Ovary (tissue), 9 donors: ENCODE results near the gene GPR158. TPM values are rescaled to one million over a fixed set of nuclear protein-coding genes. Genes with fewer than 3 reads are reported as not detected.

Experiments
- DNase-seq, 5 donors: peaks; one replicate each; pipeline ENCODE4 v3.0.0-alpha.2; 2019 to 2020
- H3K27ac ChIP-seq, 2 donors: fragments of 200-600 bp; one replicate each; pipeline versions ENCODE4 v1.5.1 to v1.8.0; 2019 to 2022
- H3K27me3 ChIP-seq: fragments of 200-600 bp; one replicate; pipeline ENCODE4 v1.8.0; 2022
- H3K36me3 ChIP-seq: fragments of 200-600 bp; sonication (generic); one replicate; pipeline ENCODE4 v1.5.1; 2019
- H3K4me1 ChIP-seq: one replicate; pipeline ENCODE4 v1.8.1; 2013; ENCODE audit warnings: mild to moderate bottlenecking, moderate library complexity; ENCODE audit not compliant: insufficient read depth
- H3K4me3 ChIP-seq: fragments of 200-600 bp; sonication (generic); one replicate; pipeline ENCODE4 v1.5.1; 2017
- H3K9me3 ChIP-seq, 2 donors: fragments of 200-600 bp in 1 of 2; sonication (generic) in 1 of 2; one replicate each; pipeline versions ENCODE4 v1.5.1 to v1.8.1; 2013 to 2019; ENCODE audit warnings: mild to moderate bottlenecking in 1 of 2, moderate library complexity in 1 of 2
- EP300 ChIP-seq: sonication (generic); formaldehyde crosslinking; IDR thresholded peaks from one replicate; pipeline ENCODE4 v1.6.1; 2017; ENCODE audit warnings: antibody characterized with exemption
- POLR2A ChIP-seq: fragments of 450-650 bp; IDR thresholded peaks from one replicate; pipeline ENCODE4 v1.6.1; 2017; ENCODE audit warnings: antibody characterized with exemption, mild to moderate bottlenecking, moderate library complexity
- WGBS, 3 donors: extraction: QIAGEN DNeasy Blood & Tissue Kit in 1 of 3; methylation state at CpG; one replicate each; pipeline versions ENCODE4 v1.1.5 to v1.1.7; 2013 to 2017; 5-methylcytosine and 5-hydroxymethylcytosine counted together
- intact Hi-C, 4 donors: fragments of 100-400 bp; cut with DNase I; formaldehyde crosslinking; loops; one replicate each; pipeline versions ENCODE4 v1.11.0 to v1.15.1; 2022 to 2023
- polyA plus RNA-seq, 2 donors: library from polyadenylated mRNA; stranded (reverse); fragments of 200-250 nt in 1 of 2; fragments of 350-450 nt in 1 of 2; fragmentation: Illumina TruSeq in 1 of 2; extraction: RNeasy Lipid Tissue Mini Kit (QIAGEN cat#74804) in 1 of 2; gene quantifications; one replicate each; pipeline ENCODE4 v1.2.3, GENCODE V29; 2013 to 2014
- total RNA-seq, 7 donors: library from RNA; depleted of rRNA in 2 of 7; stranded (reverse); fragments of >200 nt in 2 of 7; fragmentation: NEBNext Ultra II Directional in 3 of 7; extraction: Animal tissue kit (Norgen Biotek cat#: 25700) in 3 of 7; gene quantifications; one replicate each; pipeline versions ENCODE4 v1.1.0 to v1.2.4, GENCODE V29; 2016 to 2023
- TF ChIP-seq, protein P1 (sequence below), 3 donors: fragments of 450-650 bp in 2 of 3; fragments of 200-600 bp in 1 of 3; IDR thresholded peaks; one replicate each; pipeline versions ENCODE4 v1.5.1 to v1.8.0; 2016 to 2022; ENCODE audit warnings: antibody characterized with exemption in 3 of 3, mild to moderate bottlenecking in 1 of 3
- donor health status: DM: no; HTN: no; CAD: no; lungs with moderate emphysema.
- donor health status: DM: no; HTN: no; CAD: no.
- donor health status: Bipolar disorder and iron deficiency.
- donor health status: DM: yes; HTN: yes; CAD: no.
- donor health status: DM: no; HTN: no; CAD: no.
- donor health status: DM: yes; HTN: yes; CAD: no.

The GPR158 gene
- total and polyA plus RNA-seq, 9 donors, result 0.10 to 0.47 (median 0.17) TPM; not detected in 1

DNA sequence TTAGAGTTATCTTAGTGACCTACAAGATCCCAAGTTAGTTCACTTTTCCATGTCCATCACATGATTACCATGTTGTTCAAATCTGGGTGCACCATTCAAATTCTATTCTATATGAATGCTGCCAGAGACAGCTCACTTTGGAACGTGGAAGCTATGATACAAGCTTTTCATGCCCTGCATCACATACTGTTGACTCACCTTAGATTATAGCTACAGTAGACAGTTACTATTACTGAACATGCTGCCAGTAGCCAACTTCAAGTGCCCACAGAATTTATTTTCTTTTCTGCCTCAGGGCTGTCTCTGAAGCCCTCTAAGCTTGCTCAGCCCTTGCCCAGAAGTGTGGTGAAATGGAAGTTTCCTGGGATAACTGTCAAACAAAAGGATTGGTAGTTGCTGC lies 231.1 kb downstream of the GPR158 start:
- TF ChIP-seq POLR2A, result no peak
- TF ChIP-seq, protein P1, sequence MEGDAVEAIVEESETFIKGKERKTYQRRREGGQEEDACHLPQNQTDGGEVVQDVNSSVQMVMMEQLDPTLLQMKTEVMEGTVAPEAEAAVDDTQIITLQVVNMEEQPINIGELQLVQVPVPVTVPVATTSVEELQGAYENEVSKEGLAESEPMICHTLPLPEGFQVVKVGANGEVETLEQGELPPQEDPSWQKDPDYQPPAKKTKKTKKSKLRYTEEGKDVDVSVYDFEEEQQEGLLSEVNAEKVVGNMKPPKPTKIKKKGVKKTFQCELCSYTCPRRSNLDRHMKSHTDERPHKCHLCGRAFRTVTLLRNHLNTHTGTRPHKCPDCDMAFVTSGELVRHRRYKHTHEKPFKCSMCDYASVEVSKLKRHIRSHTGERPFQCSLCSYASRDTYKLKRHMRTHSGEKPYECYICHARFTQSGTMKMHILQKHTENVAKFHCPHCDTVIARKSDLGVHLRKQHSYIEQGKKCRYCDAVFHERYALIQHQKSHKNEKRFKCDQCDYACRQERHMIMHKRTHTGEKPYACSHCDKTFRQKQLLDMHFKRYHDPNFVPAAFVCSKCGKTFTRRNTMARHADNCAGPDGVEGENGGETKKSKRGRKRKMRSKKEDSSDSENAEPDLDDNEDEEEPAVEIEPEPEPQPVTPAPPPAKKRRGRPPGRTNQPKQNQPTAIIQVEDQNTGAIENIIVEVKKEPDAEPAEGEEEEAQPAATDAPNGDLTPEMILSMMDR (IDR thresholded peaks at IDR 0.05), result no peak
- TF ChIP-seq EP300, result no peak
- no peak for DNase-seq
- H3K36me3 ChIP-seq, result no peaks in the 10 kb centered on the region
- no peak overlapping the region for H3K4me3 ChIP-seq
- no peaks in the 10 kb centered on the region for H3K9me3 ChIP-seq
- WGBS, 3 donors, result 71 to 76% (median 74%) methylated on average over 1 of the region's 1 CpG
- H3K27me3 ChIP-seq, result no peaks in the 10 kb centered on the region
- intact Hi-C loops, result no loop called here
- no peak overlapping the region for H3K27ac ChIP-seq
- no peaks in the 10 kb centered on the region for H3K4me1 ChIP-seq

DNA sequence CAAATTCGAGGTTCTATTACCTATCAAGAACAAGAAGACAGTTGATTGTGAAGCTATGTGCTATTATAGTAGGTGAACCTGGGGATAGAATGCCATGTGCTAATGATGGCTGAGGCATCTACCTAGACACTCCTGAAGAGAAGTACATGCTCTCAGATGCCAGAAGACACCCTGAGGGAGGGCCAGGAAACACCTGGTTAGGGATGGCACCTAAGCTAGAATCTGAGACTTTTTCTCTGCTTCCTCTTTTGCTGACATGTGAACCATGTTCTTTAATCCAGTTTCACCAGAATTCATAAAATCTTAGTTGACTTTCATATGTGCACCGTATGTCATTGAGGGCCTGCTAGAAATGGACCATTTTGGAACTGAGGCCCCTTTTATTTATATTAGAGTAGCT lies 242.8 kb downstream of the GPR158 start:
- WGBS, 3 donors, result 63 to 69% (median 63%) methylated on average over 2 of the region's 2 CpGs
- intact Hi-C loops, result no loop called here
- no peak overlapping the region for H3K27ac ChIP-seq
- no peak overlapping the region for H3K4me3 ChIP-seq
- H3K9me3 ChIP-seq, result no peaks in the 10 kb centered on the region
- DNase-seq, result no peak
- no peaks in the 10 kb centered on the region for H3K4me1 ChIP-seq
- TF ChIP-seq, protein P1 (IDR thresholded peaks at IDR 0.05), result no peak
- TF ChIP-seq EP300, result no peak
- TF ChIP-seq POLR2A, result no peak
- H3K36me3 ChIP-seq, result no peaks in the 10 kb centered on the region
- no peaks in the 10 kb centered on the region for H3K27me3 ChIP-seq

DNA sequence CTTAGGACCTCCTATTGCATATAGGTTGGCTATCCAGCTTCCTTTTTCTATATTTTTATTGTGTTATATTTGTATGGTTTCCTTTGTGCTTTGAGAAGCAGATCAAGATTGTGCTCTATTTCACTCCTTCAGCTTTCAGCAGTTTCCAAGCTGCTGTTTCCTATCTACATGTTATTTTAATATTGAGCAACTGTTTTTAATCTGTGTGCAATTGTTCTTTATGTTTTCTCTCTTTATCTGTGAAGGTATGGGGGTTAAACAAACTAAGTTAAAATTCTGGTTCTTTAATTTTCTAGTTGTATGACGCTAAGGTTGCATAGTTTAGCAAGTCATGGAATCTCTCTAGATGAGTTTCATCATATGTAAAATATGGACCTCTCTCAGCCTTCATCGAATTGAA lies 251.0 kb downstream of the GPR158 start:
- intact Hi-C loops, result no loop called here
- Histone ChIP-seq H3K4me3 (no peak overlapping the region), H3K9me3 (no peaks in the 10 kb centered on the region), H3K36me3 (no peaks in the 10 kb centered on the region), H3K27me3 (no peaks in the 10 kb centered on the region), H3K27ac (no peak overlapping the region), H3K4me1 (no peaks in the 10 kb centered on the region)
- DNase-seq, result no peak
- 60 to 65% (median 63%) methylated on average over 2 of the region's 2 CpGs for WGBS, 3 donors
- TF ChIP-seq, protein P1 (IDR thresholded peaks at IDR 0.05), result no peak
- TF ChIP-seq POLR2A (no peak), EP300 (no peak)

DNA sequence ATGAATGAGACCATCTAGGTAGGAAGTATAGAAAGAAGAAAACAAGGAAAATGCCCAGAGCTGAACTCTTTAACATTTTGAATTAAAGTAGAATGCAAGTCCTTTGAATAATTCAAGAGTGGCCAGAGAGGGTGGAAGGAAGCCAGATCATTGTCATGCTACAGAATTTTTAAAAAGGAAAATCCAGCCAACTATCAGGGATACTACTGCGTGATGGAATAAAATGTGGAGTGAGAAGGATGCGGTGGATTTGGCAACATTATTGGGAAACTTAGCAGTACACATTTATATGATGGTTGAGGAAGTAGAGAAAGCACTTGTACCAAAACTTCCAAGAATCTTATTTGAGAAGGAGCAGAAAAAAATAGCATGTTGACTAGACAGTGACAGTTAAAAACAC lies 261.6 kb downstream of the GPR158 start:
- TF ChIP-seq POLR2A, result no peak
- TF ChIP-seq, protein P1 (IDR thresholded peaks at IDR 0.05), result no peak
- no peak for TF ChIP-seq EP300
- Histone ChIP-seq H3K27ac (no peak overlapping the region), H3K9me3 (no peaks in the 10 kb centered on the region), H3K4me1 (no peaks in the 10 kb centered on the region), H3K4me3 (no peak overlapping the region), H3K27me3 (no peaks in the 10 kb centered on the region), H3K36me3 (no peaks in the 10 kb centered on the region)
- DNase-seq, result no peak
- intact Hi-C loops, result no loop called here
- WGBS, 3 donors, result 82 to 89% (median 83%) methylated on average over 2 of the region's 2 CpGs

DNA sequence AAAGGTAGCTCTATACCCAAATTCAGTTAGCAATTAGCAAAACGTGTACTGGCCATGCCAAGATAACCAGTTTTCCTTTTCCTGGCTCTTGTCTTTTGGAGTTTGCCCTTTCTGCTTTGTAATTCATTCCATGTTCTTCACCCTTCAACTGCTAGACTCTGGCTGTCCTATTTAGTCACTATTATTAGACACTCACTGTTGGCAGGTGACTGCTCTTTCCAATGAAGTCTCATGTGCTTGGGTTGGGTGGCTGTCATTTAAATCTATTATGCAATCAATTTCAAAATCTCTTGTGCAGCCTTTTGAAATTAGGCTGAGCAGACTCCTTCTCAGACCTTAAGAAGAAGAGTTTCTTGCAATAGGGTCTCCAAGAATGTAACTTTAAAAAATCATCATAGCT lies 266.5 kb downstream of the GPR158 start:
- H3K4me3 ChIP-seq, result no peak overlapping the region
- no peak overlapping the region for H3K27ac ChIP-seq
- intact Hi-C loops, result no loop called here
- 29 to 62% (median 41%) methylated on average over 1 of the region's 1 CpG for WGBS, 3 donors
- no peak for DNase-seq
- TF ChIP-seq POLR2A (no peak), EP300 (no peak)
- TF ChIP-seq, protein P1 (IDR thresholded peaks at IDR 0.05), result no peak
- no peaks in the 10 kb centered on the region for H3K9me3 ChIP-seq
- no peaks in the 10 kb centered on the region for H3K4me1 ChIP-seq
- no peaks in the 10 kb centered on the region for H3K36me3 ChIP-seq
- H3K27me3 ChIP-seq, result no peaks in the 10 kb centered on the region
